ENCODE results near the gene ANGPT4.

DNA sequence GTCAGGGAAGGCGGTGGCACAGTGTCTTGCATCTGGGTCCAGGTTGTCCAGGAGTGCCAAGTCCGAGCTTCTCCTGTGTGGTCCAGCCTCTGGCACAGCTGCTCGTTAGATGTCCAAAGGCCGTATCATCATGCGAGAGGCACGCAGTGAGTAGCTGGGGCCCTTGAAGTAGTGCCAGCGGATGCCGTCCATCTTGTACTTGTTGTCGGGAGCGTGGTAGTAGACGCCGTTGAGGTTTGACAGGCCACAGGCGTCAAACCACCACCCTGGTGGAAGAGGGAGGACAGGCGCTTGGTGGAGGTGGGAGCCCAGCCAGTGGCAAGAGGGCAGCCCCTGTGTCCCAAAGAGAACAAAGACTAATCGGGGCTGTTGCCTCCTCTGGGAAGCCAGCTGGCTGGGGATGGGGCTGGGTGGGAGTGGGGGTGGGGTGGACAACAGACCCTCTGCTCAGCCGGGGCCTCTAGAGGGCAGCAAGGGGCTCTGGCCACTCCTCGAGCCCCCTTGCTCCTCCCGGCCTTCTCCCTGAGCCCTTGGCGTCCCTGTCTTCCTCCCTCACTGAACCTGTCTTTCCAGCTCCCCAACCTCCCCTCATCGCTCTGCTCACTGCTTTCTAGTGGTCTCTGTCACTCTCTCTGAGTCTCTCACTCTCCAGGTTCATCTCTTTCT is 43.1 kb downstream of the ANGPT4 start:
- TF ChIP-seq CTCF (IDR thresholded peaks at IDR 0.05) (no peak), POLR2A (IDR thresholded peaks at IDR 0.05) (no peak)

Measured in body of pancreas (tissue), 4 donors.